SK-N-MC (cell line): ENCODE results near the gene ST13.

Source experiments
- EZH2 ChIP-seq: fragments of 200-600 bp; sonication (generic); IDR thresholded peaks from one replicate; pipeline ENCODE4 v1.6.1; 2017; ENCODE audit warnings: antibody characterized with exemption
- FOXP2 ChIP-seq: optimal IDR thresholded peaks from 2 replicates; pipeline ENCODE3; 2011; ENCODE audit warnings: mild to moderate bottlenecking, moderate library complexity; ENCODE audit not compliant: insufficient read depth; ENCODE audit errors: extremely low read length, control extremely low read depth
- POLR2AphosphoS5 ChIP-seq: IDR thresholded peaks from 2 replicates; pipeline ENCODE4 v1.6.1; 2012; ENCODE audit warnings: mild to moderate bottlenecking, low read depth, low read length, borderline replicate concordance

DNA sequence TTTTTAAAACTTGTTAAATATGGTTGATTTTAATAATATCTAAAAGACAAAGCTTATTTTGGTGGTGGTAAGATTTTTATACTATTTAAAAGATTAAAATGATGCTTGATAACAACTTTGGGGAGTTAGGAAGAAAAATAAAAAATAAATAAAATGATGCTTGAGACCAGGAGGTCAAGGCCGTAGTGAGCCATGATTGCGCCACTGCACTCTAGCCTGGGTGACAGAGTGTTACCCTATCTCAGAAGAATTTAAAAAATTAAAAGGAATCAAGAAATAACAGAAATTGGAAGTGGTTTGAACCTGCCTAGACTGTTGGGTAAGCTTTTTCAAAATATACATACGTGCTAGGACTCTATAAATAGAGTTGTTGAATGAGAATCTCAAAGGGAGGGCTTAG, 17.6 kb upstream of the ST13 start:
- TF ChIP-seq EZH2 (no peak), POLR2AphosphoS5 (no peak), FOXP2 (no peak)
